Measurements from ENCODE around the gene KSR1. TPM values are rescaled to one million over a fixed set of nuclear protein-coding genes. Genes with fewer than 3 reads are reported as not detected.
"Not testable (repeated sequence)": the region's sequence is repeated elsewhere in the genome, so short reads cannot be mapped to it uniquely, and the experiment has no call there.

KSR1 gene
- total RNA-seq, 1 donor from 2014 or later = 114 TPM

GRCh38 chr17:27649929-27650328 lies 193.7 kb downstream of the KSR1 start:
- no peaks in the 10 kb centered on the region for H3K9me3 Mint-ChIP-seq
- H3K27me3 Mint-ChIP-seq = peaks cover 2% of the 10 kb centered on the region
- H3K4me1 Mint-ChIP-seq = peaks cover 11% of the 10 kb centered on the region
- intact Hi-C loops (cut with micrococcal nuclease) = loop anchor here (2.0 kb wide), 1 partner anchor 413 kb away; no protein-coding TSS in a partner anchor
- ChIA-PET POLR2A (no interaction called here), CTCF (interaction anchor here (1.2 to 6.7 kb wide), 7 partner anchors 8 to 300 kb away, joined by 3 to 112 read pairs (median 6); no protein-coding TSS in a partner anchor)
- peaks cover 24% of the 10 kb centered on the region for H3K36me3 Mint-ChIP-seq (ENCODE audit: low read depth)
- no peak for DNase-seq
- no peak overlapping the region for H3K27ac Mint-ChIP-seq
- ATAC-seq (ENCODE audit: low read depth) = no peak
- no peak for TF ChIP-seq CTCF (IDR thresholded peaks at IDR 0.05)
- no peak overlapping the region for H3K4me3 Mint-ChIP-seq

- intact Hi-C loops (cut with micrococcal nuclease) = loop anchor here (1.0 to 2.0 kb wide), 4 partner anchors 42 to 414 kb away; no protein-coding TSS in a partner anchor
- no peak for TF ChIP-seq CTCF (IDR thresholded peaks at IDR 0.05)
- H3K9me3 Mint-ChIP-seq = no peaks in the 10 kb centered on the region
- no peak overlapping the region for H3K27ac Mint-ChIP-seq
- ATAC-seq (ENCODE audit: low read depth) = no peak
- CTCF ChIA-PET = interaction anchor here (0.7 to 6.7 kb wide), 10 partner anchors 9 to 414 kb away, joined by 3 to 112 read pairs (median 5); no protein-coding TSS in a partner anchor
- POLR2A ChIA-PET = interaction anchor here (0.6 kb wide), 1 partner anchor 22 kb away, joined by 3 read pairs; no protein-coding TSS in a partner anchor
- peaks cover 2% of the 10 kb centered on the region for H3K27me3 Mint-ChIP-seq
- no peak for DNase-seq
- H3K4me3 Mint-ChIP-seq = no peak overlapping the region
- peaks cover 24% of the 10 kb centered on the region for H3K36me3 Mint-ChIP-seq (ENCODE audit: low read depth)
- peaks cover 11% of the 10 kb centered on the region for H3K4me1 Mint-ChIP-seq
Measured at GRCh38 chr17:27650836-27651235, 194.6 kb downstream of the KSR1 start.

GRCh38 chr17:27651411-27652345 lies 195.4 kb downstream of the KSR1 start:
- no peak overlapping the region for H3K27ac Mint-ChIP-seq
- H3K27me3 Mint-ChIP-seq = peaks cover 2% of the 10 kb centered on the region
- TF ChIP-seq CTCF (IDR thresholded peaks at IDR 0.05) = peak; percentile 25
- ChIA-PET POLR2A (interaction anchor here (0.6 kb wide), 1 partner anchor 23 kb away, joined by 3 read pairs; no protein-coding TSS in a partner anchor), CTCF (interaction anchor here (0.7 to 6.7 kb wide), 10 partner anchors 10 to 415 kb away, joined by 3 to 112 read pairs (median 4); no protein-coding TSS in a partner anchor)
- no peak overlapping the region for H3K4me3 Mint-ChIP-seq
- H3K36me3 Mint-ChIP-seq (ENCODE audit: low read depth) = peaks cover 24% of the 10 kb centered on the region
- intact Hi-C loops (cut with micrococcal nuclease) = loop anchor here (1.0 to 2.0 kb wide), 4 partner anchors 42 to 415 kb away; no protein-coding TSS in a partner anchor
- peak; percentile 61 for DNase-seq
- peaks cover 11% of the 10 kb centered on the region for H3K4me1 Mint-ChIP-seq
- ATAC-seq (ENCODE audit: low read depth) = peak; percentile 71
- no peaks in the 10 kb centered on the region for H3K9me3 Mint-ChIP-seq

GRCh38 chr17:27653449-27653971 lies 197.3 kb downstream of the KSR1 start:
- H3K27ac Mint-ChIP-seq; H3K36me3 Mint-ChIP-seq (ENCODE audit: low read depth); ATAC-seq (ENCODE audit: low read depth); H3K4me3 Mint-ChIP-seq; POLR2A ChIA-PET; H3K4me1 Mint-ChIP-seq; intact Hi-C loops (cut with micrococcal nuclease); H3K27me3 Mint-ChIP-seq; H3K9me3 Mint-ChIP-seq; DNase-seq: not testable (repeated sequence)
- CTCF ChIA-PET = interaction anchor here (4.3 to 6.7 kb wide), 2 partner anchors 44 to 51 kb away, joined by 20 to 112 read pairs; no protein-coding TSS in a partner anchor

GRCh38 chr17:27654136-27654535 lies 197.9 kb downstream of the KSR1 start:
- no peaks in the 10 kb centered on the region for H3K9me3 Mint-ChIP-seq
- ChIA-PET POLR2A (no interaction called here), CTCF (interaction anchor here (1.0 to 6.7 kb wide), 11 partner anchors 10 to 447 kb away, joined by 3 to 112 read pairs (median 6); no protein-coding TSS in a partner anchor)
- H3K4me3 Mint-ChIP-seq = no peak overlapping the region
- intact Hi-C loops (cut with micrococcal nuclease) = loop anchor here (1.0 to 2.0 kb wide), 3 partner anchors 226 to 597 kb away; no protein-coding TSS in a partner anchor
- peaks cover 5% of the 10 kb centered on the region for H3K36me3 Mint-ChIP-seq (ENCODE audit: low read depth)
- no peak overlapping the region for H3K27ac Mint-ChIP-seq
- TF ChIP-seq CTCF (IDR thresholded peaks at IDR 0.05) = no peak
- H3K4me1 Mint-ChIP-seq = peaks cover 8% of the 10 kb centered on the region
- peaks cover 2% of the 10 kb centered on the region for H3K27me3 Mint-ChIP-seq
- no peak for ATAC-seq (ENCODE audit: low read depth)
- DNase-seq = no peak
